ENCODE results near the gene ZNF670. TPM values are rescaled to one million over a fixed set of nuclear protein-coding genes. Genes with fewer than 3 reads are reported as not detected.

The ZNF670 gene
- total RNA-seq, 1 experiment from 2014 or later = 5.6 TPM

GRCh38 chr1:247077876-247078257, 744 bp downstream of the ZNF670 start:
- H4K20me1 ChIP-seq (ENCODE audit: low read length) = peaks cover 6% of the 10 kb centered on the region; the same call in 1 of the 2 replicates
- peaks cover 6% of the 10 kb centered on the region; the same call in 1 of the 2 replicates for H3K9me3 ChIP-seq (ENCODE audit: low read length)
- peak overlapping the region; percentile 74 for H2AFZ ChIP-seq (ENCODE audit: low read length)
- H3K27ac ChIP-seq (ENCODE audit: low read length) = peak overlapping the region; percentile 19; the same call in 1 of the 2 replicates
- H3K4me1 ChIP-seq (ENCODE audit: insufficient read depth, low read length) = peaks cover 7% of the 10 kb centered on the region
- H3K79me2 ChIP-seq (ENCODE audit: low read length) = peaks cover 55% of the 10 kb centered on the region
- intact Hi-C loops (cut with micrococcal nuclease) = loop anchor here (1.0 to 5.0 kb wide), 3 partner anchors 25 to 146 kb away; partner anchors contain the start of genes AHCTF1 and ZNF695
- TF ChIP-seq EZH2 (IDR thresholded peaks at IDR 0.05; ENCODE audit: low read length, unreplicated experiment) (no peak), CTCF (conservative IDR thresholded peaks at IDR 0.05; ENCODE audit: low read depth, low read length) (no peak), EZH2phosphoT487 (IDR thresholded peaks at IDR 0.05; ENCODE audit: borderline replicate concordance, low read length) (no peak)
- H3K9ac ChIP-seq (ENCODE audit: low read length) = peak overlapping the region; percentile 86
- DNase-seq (peak; percentile 20), ATAC-seq (peak; percentile 4; the same call in 1 of the 2 replicates)
- POLR2A ChIA-PET (ENCODE audit: unreplicated experiment) = no interaction called here
- no peaks in the 10 kb centered on the region for H3K9me2 ChIP-seq (replicated peaks; ENCODE audit: low read length)
- H3K27me3 ChIP-seq (ENCODE audit: low read length) = no peaks in the 10 kb centered on the region
- BruUV-seq (replicated peaks) = no TSS peak
- H3K36me3 ChIP-seq (ENCODE audit: low read depth, low read length) = peaks cover 19% of the 10 kb centered on the region; the same call in 1 of the 2 replicates
- peak overlapping the region; percentile 85 for H3K4me3 ChIP-seq (ENCODE audit: low read length)
- CTCF ChIA-PET = no interaction called here
- no peaks in the 10 kb centered on the region for H3F3A ChIP-seq (ENCODE audit: low read length, unreplicated experiment)
- peak overlapping the region; percentile 87 for H3K4me2 ChIP-seq (ENCODE audit: low read length)

GRCh38 chr1:247077213-247077612, 1.4 kb downstream of the ZNF670 start:
- no TSS peak for BruUV-seq (replicated peaks)
- DNase-seq = peak; percentile 53

GRCh38 chr1:247070645-247071044, 8.0 kb downstream of the ZNF670 start:
- intact Hi-C loops (cut with micrococcal nuclease) = no loop called here
- no peak overlapping the region for H3K9ac ChIP-seq (ENCODE audit: low read length)
- ChIA-PET POLR2A (ENCODE audit: unreplicated experiment) (no interaction called here), CTCF (no interaction called here)
- TF ChIP-seq CTCF (conservative IDR thresholded peaks at IDR 0.05; ENCODE audit: low read depth, low read length) = no peak
- no peak for TF ChIP-seq EZH2phosphoT487 (IDR thresholded peaks at IDR 0.05; ENCODE audit: borderline replicate concordance, low read length)
- no peak for TF ChIP-seq EZH2 (IDR thresholded peaks at IDR 0.05; ENCODE audit: low read length, unreplicated experiment)
- peaks cover 6% of the 10 kb centered on the region; the same call in 1 of the 2 replicates for H3K9me3 ChIP-seq (ENCODE audit: low read length)
- no TSS peak for BruUV-seq (replicated peaks)
- DNase-seq (no peak), ATAC-seq (no peak)
- H3K36me3 ChIP-seq (ENCODE audit: low read depth, low read length) = peaks cover 36% of the 10 kb centered on the region
- H3K27ac ChIP-seq (ENCODE audit: low read length) = no peak overlapping the region
- H3K27me3 ChIP-seq (ENCODE audit: low read length) = no peaks in the 10 kb centered on the region
- no peak overlapping the region for H3K4me2 ChIP-seq (ENCODE audit: low read length)
- no peaks in the 10 kb centered on the region for H3K9me2 ChIP-seq (replicated peaks; ENCODE audit: low read length)
- no peak overlapping the region for H2AFZ ChIP-seq (ENCODE audit: low read length)
- H3F3A ChIP-seq (ENCODE audit: low read length, unreplicated experiment) = no peaks in the 10 kb centered on the region
- no peak overlapping the region for H3K4me3 ChIP-seq (ENCODE audit: low read length)
- H4K20me1 ChIP-seq (ENCODE audit: low read length) = no peaks in the 10 kb centered on the region
- H3K4me1 ChIP-seq (ENCODE audit: insufficient read depth, low read length) = no peaks in the 10 kb centered on the region
- H3K79me2 ChIP-seq (ENCODE audit: low read length) = peaks cover 93% of the 10 kb centered on the region

More at GRCh38 chr1:247077213-247077612, 1.4 kb downstream of the ZNF670 start:
- H3K4me1 ChIP-seq (ENCODE audit: insufficient read depth, low read length) = peaks cover 7% of the 10 kb centered on the region
- peak overlapping the region; percentile 85 for H3K4me3 ChIP-seq (ENCODE audit: low read length)
- intact Hi-C loops (cut with micrococcal nuclease) = loop anchor here (5.0 kb wide), 1 partner anchor 145 kb away; the partner anchor contains the start of gene AHCTF1
- H3K36me3 ChIP-seq (ENCODE audit: low read depth, low read length) = peaks cover 19% of the 10 kb centered on the region; the same call in 1 of the 2 replicates
- no peaks in the 10 kb centered on the region for H3F3A ChIP-seq (ENCODE audit: low read length, unreplicated experiment)
- H3K9me3 ChIP-seq (ENCODE audit: low read length) = peaks cover 6% of the 10 kb centered on the region; the same call in 1 of the 2 replicates
- ChIA-PET CTCF (no interaction called here), POLR2A (ENCODE audit: unreplicated experiment) (no interaction called here)
- peak overlapping the region; percentile 87 for H3K4me2 ChIP-seq (ENCODE audit: low read length)
- no peaks in the 10 kb centered on the region for H3K9me2 ChIP-seq (replicated peaks; ENCODE audit: low read length)
- H3K27ac ChIP-seq (ENCODE audit: low read length) = no peak overlapping the region
- H3K79me2 ChIP-seq (ENCODE audit: low read length) = peaks cover 59% of the 10 kb centered on the region
- H4K20me1 ChIP-seq (ENCODE audit: low read length) = peaks cover 6% of the 10 kb centered on the region; the same call in 1 of the 2 replicates
- no peak overlapping the region for H2AFZ ChIP-seq (ENCODE audit: low read length)
- TF ChIP-seq EZH2 (IDR thresholded peaks at IDR 0.05; ENCODE audit: low read length, unreplicated experiment) (no peak), EZH2phosphoT487 (IDR thresholded peaks at IDR 0.05; ENCODE audit: borderline replicate concordance, low read length) (no peak)
- no peak for ATAC-seq
- H3K9ac ChIP-seq (ENCODE audit: low read length) = peak overlapping the region; percentile 86
- no peaks in the 10 kb centered on the region for H3K27me3 ChIP-seq (ENCODE audit: low read length)

Data from PC-3 (cell line).